Activated CD4-positive, alpha-beta T cell treated with anti-CD3 and anti-CD28 coated beads for 48 hours (primary cell): ENCODE results near the gene POLE4.

Source experiments
- DNase-seq: peaks from one replicate; pipeline ENCODE4 v3.0.0-alpha.2; 2020

Gene POLE4

DNA sequence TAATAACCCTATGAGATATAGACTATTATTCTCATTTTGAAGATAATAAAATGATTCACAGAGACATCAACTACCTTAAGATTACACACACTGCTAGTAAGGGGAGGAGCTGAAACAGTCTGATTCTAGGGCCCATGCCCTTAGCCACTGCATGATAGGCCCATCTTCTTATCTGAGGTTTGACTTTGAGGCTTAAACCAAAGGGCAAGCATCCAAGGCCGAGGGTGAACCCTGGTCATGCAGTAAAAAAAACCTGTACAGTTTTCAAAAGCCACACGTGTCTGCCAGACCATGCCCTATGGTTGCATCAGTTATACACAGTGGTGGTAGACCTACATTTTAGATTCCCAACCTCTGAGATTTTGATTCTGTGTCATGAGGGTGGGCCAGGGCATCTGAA is 44.8 kb downstream of the POLE4 start:
- DNase-seq = no peak

DNA sequence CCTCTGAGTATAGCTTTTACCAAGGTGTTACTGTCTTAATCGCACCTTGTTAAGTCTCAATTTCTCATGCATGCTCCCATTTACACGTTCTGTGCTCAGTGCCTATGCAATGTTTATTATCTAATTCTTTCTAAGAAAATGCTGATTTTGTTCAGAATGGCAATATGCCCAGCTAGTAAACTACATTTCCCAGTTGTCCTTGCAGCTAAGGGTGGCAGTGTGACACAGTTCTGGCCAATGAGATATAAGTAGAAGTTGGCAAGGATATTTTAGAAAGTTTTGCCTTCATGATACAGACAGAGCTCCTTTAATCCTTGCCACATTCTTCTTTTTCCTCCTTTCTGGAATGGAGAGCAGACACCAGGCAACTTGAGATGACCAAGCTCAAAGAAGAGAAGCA is 45.3 kb downstream of the POLE4 start:
- DNase-seq = no peak

DNA sequence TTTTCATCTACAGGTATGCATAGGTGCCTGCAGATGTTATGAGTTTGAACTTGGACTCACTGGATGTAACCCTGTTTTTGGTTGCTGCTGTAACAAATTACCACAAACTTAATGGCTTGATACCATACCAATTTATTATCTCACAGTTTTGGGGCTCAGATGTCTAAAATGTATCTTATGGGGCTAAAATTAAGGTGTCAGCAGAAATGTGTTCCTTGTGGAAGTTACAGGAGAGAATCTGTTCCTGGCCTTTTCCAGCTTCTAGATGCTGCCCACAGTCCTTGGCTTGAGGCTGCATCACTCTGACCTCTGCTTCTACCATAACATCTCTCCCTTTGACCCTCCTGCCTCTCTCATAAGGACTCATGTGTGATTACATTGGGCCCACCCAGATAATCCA is 47.6 kb downstream of the POLE4 start:
- DNase-seq = no peak

DNA sequence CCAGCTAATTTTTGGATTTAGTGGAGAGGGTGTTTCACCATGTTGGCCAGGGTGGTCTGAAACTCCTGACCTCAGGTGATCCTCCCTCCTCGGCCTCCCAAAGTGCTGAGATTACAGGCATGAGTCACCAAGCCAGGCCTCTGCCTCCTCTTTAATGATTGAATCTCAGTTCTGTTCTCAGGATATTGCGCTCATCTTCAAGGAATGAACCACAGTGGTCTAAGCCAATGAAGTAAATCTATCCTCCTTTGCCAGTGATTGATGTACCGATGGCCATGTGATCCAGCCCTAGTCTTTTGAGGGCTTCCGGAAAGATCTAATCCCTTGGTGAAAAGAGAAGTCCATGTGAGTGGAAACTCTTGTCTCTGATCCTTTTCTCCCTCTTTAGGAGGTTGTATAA is 48.6 kb downstream of the POLE4 start:
- no peak for DNase-seq

DNA sequence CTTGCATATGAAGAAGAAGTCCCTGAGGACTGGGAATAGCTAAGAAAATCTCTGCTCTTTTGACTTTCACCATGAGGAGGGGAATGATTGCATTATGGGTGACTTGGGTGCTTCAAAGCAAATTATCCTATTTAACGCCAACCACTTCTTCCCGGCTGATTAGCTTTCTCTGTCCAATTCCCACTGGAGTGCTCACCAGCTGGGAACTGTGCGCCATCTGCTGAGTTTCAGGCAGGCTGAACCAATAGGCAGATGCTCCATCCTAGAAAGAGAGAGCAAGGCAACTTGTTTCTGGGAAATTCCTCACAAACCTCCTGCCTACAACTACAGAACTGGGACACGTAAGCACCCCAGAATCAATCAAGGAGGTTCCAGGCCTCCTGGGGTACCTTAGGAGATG is 49.4 kb downstream of the POLE4 start:
- no peak for DNase-seq

DNA sequence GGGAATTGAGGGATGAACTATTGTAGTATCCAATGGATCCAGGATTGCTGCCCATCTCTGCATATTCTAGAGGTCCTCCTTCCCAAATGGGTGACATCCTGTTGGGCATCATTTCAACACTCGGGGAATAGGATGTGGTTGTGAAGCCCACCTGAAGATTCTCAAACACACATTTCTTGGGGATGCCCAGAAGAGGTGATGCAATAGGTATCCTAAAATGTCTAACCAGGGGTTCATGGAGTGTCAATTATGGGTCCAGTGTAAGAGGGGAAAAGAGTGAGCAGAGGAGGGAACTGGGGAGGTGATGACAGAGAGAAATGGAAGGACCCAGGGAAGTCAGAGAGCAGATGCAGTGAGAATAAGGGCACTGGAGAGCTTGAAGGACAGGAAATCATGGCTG is 52.1 kb downstream of the POLE4 start:
- DNase-seq = no peak

DNA sequence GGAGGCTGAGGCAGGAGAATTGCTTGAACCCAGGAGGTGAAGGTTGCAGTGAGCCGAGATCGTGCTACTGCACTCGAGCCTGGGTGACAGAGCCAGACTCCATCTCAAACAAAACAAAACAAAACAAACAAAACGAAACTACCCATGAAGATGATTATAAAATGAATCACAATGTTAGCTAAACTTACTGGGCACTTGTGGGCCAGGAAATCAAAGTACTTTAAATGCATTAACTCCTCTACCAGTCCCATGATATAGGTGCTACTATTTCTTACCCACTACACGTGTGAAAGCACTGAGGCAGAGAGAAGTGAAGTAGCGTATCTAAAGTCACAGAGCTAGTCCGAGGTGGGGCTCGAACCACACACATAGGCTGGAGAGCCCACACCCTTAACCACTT is 53.6 kb downstream of the POLE4 start:
- DNase-seq = no peak

DNA sequence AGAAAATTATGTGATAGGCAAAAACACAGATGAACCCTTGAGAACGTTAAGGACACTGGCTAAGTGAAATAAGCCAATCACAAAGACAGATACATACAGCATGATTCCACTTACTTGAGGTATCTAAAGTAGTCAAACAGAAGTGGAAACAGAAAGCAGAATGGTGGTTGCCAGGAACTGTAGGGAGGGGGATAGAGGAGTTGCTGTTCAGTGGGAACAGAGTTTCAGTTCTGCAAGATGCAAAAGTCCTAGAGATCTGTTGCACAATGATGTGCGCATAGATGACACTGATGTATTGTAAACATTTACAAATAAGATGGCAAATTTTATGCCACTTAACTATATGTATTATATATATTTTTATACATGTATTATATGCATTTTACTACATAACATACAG is 59.7 kb downstream of the POLE4 start:
- DNase-seq = no peak
